PFSK-1 (cell line): ENCODE data around the gene IGLL1.

Source experiments
- POLR2AphosphoS5 ChIP-seq: IDR thresholded peaks from 2 replicates; pipeline ENCODE4 v1.6.1; 2012; ENCODE audit warnings: low read depth, mild to moderate bottlenecking, control low read depth, low read length, moderate library complexity
- TAF1 ChIP-seq: IDR thresholded peaks from 2 replicates; pipeline ENCODE4 v1.6.1; 2012; ENCODE audit warnings: low read length, control low read depth, borderline replicate concordance; ENCODE audit not compliant: insufficient read depth

DNA sequence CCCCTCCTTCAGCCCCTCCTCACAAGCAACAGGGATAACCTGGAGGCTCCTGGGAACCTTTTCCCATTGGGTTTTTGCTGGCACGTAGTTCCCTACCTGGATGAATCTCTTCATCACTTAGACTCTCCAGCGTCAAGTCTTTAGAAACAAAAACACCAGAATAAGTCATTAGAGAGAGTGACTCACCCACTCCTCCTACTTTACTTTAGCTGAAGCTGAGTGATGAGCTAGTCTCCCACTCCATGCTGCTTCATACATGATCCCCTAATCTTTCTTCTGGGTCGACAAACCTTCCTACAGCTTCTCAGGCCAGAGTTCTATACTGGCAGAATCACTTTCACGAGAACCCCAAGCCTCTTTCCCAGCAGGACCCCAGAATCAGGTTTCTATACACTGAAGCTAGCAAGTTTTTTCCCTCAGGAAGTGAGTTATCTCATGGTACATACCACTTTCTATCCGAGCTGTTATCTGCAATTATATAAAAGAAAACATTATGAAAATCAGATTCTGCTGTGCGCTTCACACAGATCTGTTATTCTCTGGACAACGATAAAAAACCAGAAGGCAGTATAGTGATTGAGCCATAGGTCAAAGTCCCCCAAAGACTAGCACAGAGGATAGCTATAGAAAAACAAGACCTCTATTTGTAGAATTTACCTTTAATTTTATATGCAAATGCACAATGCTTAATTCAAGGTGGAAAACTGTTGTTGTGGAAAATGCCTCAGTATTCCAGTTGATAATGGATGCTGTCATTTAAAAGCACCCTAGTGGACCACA lies 33.3 kb upstream of the IGLL1 start:
- no peak for TF ChIP-seq POLR2AphosphoS5
- no peak for TF ChIP-seq TAF1
